Adipose tissue (tissue), 3 donors: ENCODE measurements around the gene MRPL52. TPM values are rescaled to one million over a fixed set of nuclear protein-coding genes. Genes with fewer than 3 reads are reported as not detected.
A peak's percentile ranks its signal among the peaks of the same experiment; 100 is the strongest.

Experiments used
- H3K27ac ChIP-seq: one replicate; pipeline ENCODE4 v1.5.1; 2013; ENCODE audit warnings: low read depth, low read length
- WGBS, 3 donors: extraction: QIAGEN DNeasy Blood & Tissue Kit; methylation state at CpG; one replicate each; pipeline ENCODE4 v1.1.7; 2013; 5-methylcytosine and 5-hydroxymethylcytosine counted together
- polyA plus RNA-seq, 3 donors: library from polyadenylated mRNA; stranded (reverse); fragments of 200-250 nt; gene quantifications; one replicate each; pipeline ENCODE4 v1.2.3, GENCODE V29; 2013
- donor health status: healthy with polysubstance abuse.
- donor health status: Bipolar disorder and iron deficiency.
- donor health status: healthy.

The MRPL52 gene
- polyA plus RNA-seq, 3 donors = 54.2 to 76.3 (median 65.9) TPM

GRCh38 chr14:22872033-22872832 lies 42.5 kb downstream of the MRPL52 start:
- peak overlapping the region; percentile 94 for H3K27ac ChIP-seq
- WGBS, 3 donors = 0% methylated on average over 40 to 45 of the region's 45 CpGs

GRCh38 chr14:22872833-22873520 lies 43.3 kb downstream of the MRPL52 start:
- WGBS, 3 donors = 43 to 56% (median 53%) methylated on average over 10 of the region's 10 CpGs
- peak overlapping the region; percentile 94 for H3K27ac ChIP-seq

- H3K27ac ChIP-seq = no peak overlapping the region
- 94 to 96% (median 94%) methylated on average over 15 of the region's 15 CpGs for WGBS, 3 donors
These were observed 45.5 kb downstream of the MRPL52 start for GRCh38 chr14:22875003-22875747.

- 95 to 97% (median 96%) methylated on average over 20 of the region's 20 CpGs for WGBS, 3 donors
- H3K27ac ChIP-seq = no peak overlapping the region
These were observed 46.1 kb downstream of the MRPL52 start for GRCh38 chr14:22875748-22876319.

- WGBS, 3 donors = 93 to 96% (median 93%) methylated on average over 22 of the region's 22 CpGs
- H3K27ac ChIP-seq = no peak overlapping the region
These were observed 47.4 kb downstream of the MRPL52 start for GRCh38 chr14:22877000-22877501.

GRCh38 chr14:22878271-22879246 lies 48.9 kb downstream of the MRPL52 start:
- WGBS, 3 donors = 68 to 82% (median 72%) methylated on average over 8 of the region's 8 CpGs
- no peak overlapping the region for H3K27ac ChIP-seq

GRCh38 chr14:22882064-22882463 lies 52.4 kb downstream of the MRPL52 start:
- WGBS, 3 donors = 36 to 51% (median 38%) methylated on average over 7 of the region's 7 CpGs
- H3K27ac ChIP-seq = no peak overlapping the region

GRCh38 chr14:22882529-22883172 lies 53.0 kb downstream of the MRPL52 start:
- 18 to 35% (median 34%) methylated on average over 6 of the region's 6 CpGs for WGBS, 3 donors

GRCh38 chr14:22883173-22883976 lies 53.7 kb downstream of the MRPL52 start, which contains the start of gene REM2:
Gene REM2 (plus strand): TSS chr14:22883222. CDS start chr14:22883288, 66 bp downstream.
- H3K27ac ChIP-seq = no peak within 1 kb of the TSS
- 18 to 49% (median 36%) methylated on average over 15 of the region's 15 CpGs for WGBS, 3 donors

More at GRCh38 chr14:22882529-22883172, 53.0 kb downstream of the MRPL52 start:
- no peak overlapping the region for H3K27ac ChIP-seq

- H3K27ac ChIP-seq = no peak overlapping the region
- 87 to 89% (median 87%) methylated on average over 7 of the region's 7 CpGs for WGBS, 3 donors
These were observed 54.5 kb downstream of the MRPL52 start for GRCh38 chr14:22884076-22884737.

Other genes starting within 250 kb of the MRPL52 start
- gene DAD1, start 240.7 kb upstream of the MRPL52 start, polyA plus RNA-seq = 100 to 1,000 TPM; 187 to 278 (median 235) TPM
- 10 to 100 TPM in 2 of 3 donors, 1 to 10 TPM in 1; 9.3 to 20.0 (median 19.5) TPM for gene ABHD4, start 231.6 kb upstream of the MRPL52 start, polyA plus RNA-seq
- gene OR6J1, start 185.5 kb upstream of the MRPL52 start, polyA plus RNA-seq = not detected
- gene OXA1L, start 63.2 kb upstream of the MRPL52 start, polyA plus RNA-seq = 100 to 1,000 TPM in 1 of 3 donors, 10 to 100 TPM in 2; 72.7 to 123 (median 83.9) TPM
- gene SLC7A7, start 14.5 kb upstream of the MRPL52 start, polyA plus RNA-seq = 10 to 100 TPM in 2 of 3 donors, 1 to 10 TPM in 1; 3.7 to 15.2 (median 12.1) TPM
- 100 to 1,000 TPM in 1 of 3 donors, 10 to 100 TPM in 2; 26.1 to 109 (median 86.0) TPM for gene MMP14, start 6.7 kb downstream of the MRPL52 start, polyA plus RNA-seq
- 10 to 100 TPM; 43.8 to 91.5 (median 50.6) TPM for gene LRP10, start 41.9 kb downstream of the MRPL52 start, polyA plus RNA-seq
- under 1 TPM in 2 of 3 donors, not detected in 1; 0.22 to 0.51 TPM for gene REM2, start 53.3 kb downstream of the MRPL52 start, polyA plus RNA-seq
- 10 to 100 TPM; 20.1 to 36.9 (median 34.6) TPM for gene RBM23, start 89.3 kb downstream of the MRPL52 start, polyA plus RNA-seq
- gene PRMT5, start 99.5 kb downstream of the MRPL52 start, polyA plus RNA-seq = 10 to 100 TPM; 30.8 to 46.0 (median 32.7) TPM
- 10 to 100 TPM; 28.3 to 45.7 (median 30.9) TPM for gene HAUS4, start 127.2 kb downstream of the MRPL52 start, polyA plus RNA-seq
- gene AJUBA, start 152.7 kb downstream of the MRPL52 start, polyA plus RNA-seq = 1 to 10 TPM; 1.6 to 3.4 (median 2.0) TPM
- gene C14orf93, start 180.3 kb downstream of the MRPL52 start, polyA plus RNA-seq = 10 to 100 TPM in 1 of 3 donors, 1 to 10 TPM in 2; 4.8 to 13.5 (median 6.2) TPM
- 100 to 1,000 TPM in 2 of 3 donors, 10 to 100 TPM in 1; 78.0 to 152 (median 140) TPM for gene PSMB5, start 205.0 kb downstream of the MRPL52 start, polyA plus RNA-seq
- gene PSMB11, start 212.3 kb downstream of the MRPL52 start, polyA plus RNA-seq = not detected
- gene CDH24, start 227.6 kb downstream of the MRPL52 start, polyA plus RNA-seq = 1 to 10 TPM; 1.9 to 7.0 (median 4.4) TPM